Measurements from ENCODE around the gene CEP112.
"Not testable (repeated sequence)": the region's sequence is repeated elsewhere in the genome, so short reads cannot be mapped to it uniquely, and the experiment has no call there.

Gene CEP112

DNA sequence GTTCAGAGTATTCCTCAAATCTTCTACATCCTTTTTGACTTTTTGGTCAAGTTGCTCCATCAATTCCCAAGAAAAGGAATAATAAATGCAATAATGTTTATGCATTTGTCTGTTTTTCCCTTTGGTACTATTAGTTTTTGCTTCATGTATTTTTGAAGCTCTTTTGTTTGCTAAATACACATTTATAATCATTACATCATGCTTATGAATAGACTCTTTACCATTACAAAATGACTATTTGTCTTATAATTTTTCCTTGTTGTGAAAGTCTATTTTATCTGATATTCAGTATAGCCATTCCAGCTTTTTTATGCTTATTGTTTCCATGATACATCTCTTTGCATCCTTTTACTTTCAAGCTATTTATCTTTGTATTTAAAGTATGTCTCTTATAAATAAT lies 41.2 kb downstream of the CEP112 start:
- no peak for FAIRE-seq

- no peak for FAIRE-seq
These were observed 42.4 kb downstream of the CEP112 start for GRCh38 chr17:66149562-66149961.

DNA sequence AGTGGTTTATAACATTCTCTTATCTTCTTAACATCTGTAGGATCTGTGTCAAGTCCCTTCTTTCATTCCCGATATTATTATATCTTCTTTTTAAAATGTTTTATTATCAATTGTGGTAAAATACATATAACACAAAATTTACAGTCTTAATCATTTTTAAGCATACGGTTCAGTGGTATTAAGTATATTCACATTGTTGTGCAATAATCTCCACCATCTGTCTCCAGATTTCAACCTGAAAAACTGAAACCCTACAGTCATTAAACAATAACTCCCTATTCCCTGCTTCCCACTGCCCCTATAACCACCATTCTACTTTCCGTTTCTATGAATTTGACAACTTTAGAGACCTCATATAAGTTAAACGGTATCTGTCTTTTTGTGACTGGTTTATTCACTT lies 45.5 kb downstream of the CEP112 start:
- FAIRE-seq: no peak

DNA sequence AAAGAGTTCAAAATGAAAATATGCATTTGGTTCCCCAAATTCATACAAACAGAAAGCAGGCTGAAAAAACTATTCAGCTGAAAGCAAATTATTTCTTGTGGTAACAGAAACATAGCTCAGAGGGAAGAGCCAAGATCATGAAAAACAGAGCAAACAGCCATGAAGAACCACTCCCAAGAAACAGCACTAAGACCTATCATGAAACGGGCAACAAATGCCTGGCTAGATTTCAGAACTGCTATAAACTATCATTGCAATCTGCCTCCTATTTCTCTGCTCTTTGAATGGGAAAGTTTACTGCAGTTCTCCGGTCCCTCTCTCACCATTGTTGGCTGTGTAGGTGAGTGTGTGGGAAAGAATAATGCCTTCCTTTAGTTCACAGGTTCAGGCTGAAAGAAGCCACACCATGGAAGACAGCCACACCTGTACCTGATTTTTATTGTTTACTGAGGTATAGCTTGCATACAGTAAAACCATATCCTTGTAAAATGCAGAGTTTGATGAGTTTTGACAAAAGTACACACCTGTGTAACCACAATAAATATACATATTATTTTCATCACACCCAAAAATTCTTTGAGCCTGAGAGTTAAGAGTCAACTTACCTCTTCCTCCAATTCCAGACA lies 48.2 kb downstream of the CEP112 start:
- peak; percentile 41 for FAIRE-seq

GRCh38 chr17:66142428-66142827 lies 49.5 kb downstream of the CEP112 start:
- FAIRE-seq: peak; percentile 36

- FAIRE-seq: no peak
These were observed 53.8 kb downstream of the CEP112 start for GRCh38 chr17:66138120-66138519.

DNA sequence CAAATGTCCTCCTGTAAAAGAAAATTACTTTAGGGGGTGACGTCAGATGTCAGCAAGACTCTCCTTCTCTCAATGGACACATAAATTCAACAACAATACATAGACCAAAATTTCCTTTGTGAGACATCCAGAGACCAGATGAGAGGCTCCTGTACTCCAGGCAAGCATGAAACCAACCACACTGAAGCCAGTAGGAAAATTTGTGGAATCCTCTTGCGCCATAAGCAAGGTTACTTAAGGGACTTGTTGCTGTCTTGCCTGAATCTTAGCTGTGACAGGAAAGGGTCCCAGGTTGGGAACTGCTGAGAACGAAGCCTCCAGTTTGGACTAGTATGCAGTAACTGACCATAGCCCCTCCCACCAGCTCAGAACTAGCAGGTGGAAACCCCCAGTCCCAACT lies 56.0 kb downstream of the CEP112 start:
- no peak for FAIRE-seq

- FAIRE-seq: no peak
These were observed 56.7 kb downstream of the CEP112 start for GRCh38 chr17:66135219-66135618.

GRCh38 chr17:66129759-66130158 lies 62.2 kb downstream of the CEP112 start:
- FAIRE-seq: no peak

GRCh38 chr17:66126231-66126630 lies 65.7 kb downstream of the CEP112 start:
- FAIRE-seq: no peak

- no peak for FAIRE-seq
These were observed 68.8 kb downstream of the CEP112 start for GRCh38 chr17:66123163-66123562.

DNA sequence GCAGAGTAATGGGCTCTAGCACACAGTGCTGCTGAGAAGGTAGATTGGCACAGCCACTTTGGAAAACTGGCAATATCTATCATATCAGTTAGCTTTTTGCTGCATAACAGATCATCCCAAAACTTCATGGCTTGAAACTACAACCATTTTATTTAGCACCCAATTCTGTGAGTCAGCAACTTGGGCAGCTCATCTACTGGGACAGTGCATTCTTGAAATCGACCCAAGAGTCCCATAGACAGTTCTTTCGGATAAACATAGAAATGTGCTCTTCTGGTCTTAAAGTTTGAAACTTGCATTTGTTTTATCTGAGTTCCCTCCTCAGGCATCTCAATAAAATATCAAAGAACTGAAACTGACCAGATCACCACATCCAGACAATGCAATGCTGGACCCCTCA lies 76.7 kb downstream of the CEP112 start:
- no peak for FAIRE-seq

DNA sequence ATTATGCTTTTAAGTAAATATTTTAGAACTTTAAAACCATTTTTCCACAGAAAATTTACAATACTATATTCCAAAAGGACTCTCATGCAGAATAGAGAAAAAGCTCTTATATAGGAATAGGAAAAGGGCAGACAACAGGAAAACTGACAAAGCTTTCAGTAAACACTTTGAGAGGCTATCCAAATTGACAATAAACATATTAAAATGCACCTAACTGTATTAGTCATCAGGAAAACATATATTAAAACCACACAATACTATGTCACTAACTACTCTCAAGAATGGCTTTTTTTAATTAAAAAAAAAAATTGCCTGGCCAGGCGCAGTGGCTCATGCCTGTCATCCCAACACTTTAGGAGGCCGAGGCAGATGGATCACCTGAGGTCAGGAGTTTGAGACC lies 77.3 kb downstream of the CEP112 start:
- no peak for FAIRE-seq

DNA sequence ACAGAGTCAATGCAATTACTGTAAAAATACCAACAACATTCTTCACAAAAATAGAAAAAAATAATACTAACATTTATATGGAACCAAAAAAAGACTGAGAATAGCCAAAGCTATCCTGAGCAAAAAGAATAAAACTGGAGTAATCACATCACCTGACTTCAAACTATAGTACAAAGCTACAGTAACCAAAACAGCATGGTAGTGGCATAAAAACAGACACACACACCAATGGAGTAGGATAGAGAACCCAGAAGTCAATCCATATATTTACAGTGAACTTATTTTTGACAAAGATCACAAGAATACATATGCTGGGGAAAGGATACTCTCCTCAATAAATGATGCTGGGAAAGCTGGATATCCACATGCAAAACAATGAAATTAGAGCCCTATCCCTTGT lies 84.2 kb downstream of the CEP112 start:
- no peak for FAIRE-seq

DNA sequence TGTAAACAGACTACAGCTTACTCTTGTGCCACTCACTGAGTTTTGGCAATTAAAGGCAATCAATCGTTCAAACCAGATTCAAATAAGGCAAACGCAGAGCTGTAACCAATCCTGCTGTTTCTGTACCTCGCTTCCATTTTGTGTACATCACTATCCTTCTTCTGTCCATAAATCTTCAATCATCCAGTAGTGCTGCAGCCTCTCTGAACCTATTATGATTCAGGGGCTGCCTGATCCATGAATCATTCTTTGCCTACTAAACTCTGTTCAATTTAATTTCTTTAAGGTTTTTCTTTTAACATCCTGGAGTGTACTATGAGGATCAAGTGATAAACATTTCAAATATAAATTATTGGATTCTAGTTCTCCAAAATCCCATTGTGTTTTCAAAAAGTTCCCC lies 93.9 kb downstream of the CEP112 start:
- FAIRE-seq: no peak

- no peak for FAIRE-seq
These were observed 97.2 kb downstream of the CEP112 start for GRCh38 chr17:66094727-66095126.

GRCh38 chr17:66091445-66092080 lies 100.4 kb downstream of the CEP112 start:
- peak; percentile 98 for FAIRE-seq

DNA sequence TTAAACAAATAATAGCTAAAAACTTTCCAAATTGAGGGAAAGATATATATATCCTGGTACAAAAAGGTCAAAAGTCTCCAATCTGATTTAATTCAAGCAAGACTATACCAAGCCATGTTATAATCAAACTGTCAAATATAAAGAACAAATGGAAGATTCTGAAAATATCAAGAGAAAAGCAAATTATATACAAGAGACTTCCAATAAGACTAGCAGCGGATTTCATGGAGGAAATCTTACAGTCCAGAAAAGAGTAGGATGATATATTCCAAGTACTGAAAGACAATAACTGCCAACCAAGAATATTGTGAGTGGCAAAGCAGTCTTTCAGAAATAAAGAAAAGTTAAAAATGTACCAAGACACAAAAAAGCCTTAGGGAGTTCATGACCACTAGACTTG lies 102.2 kb downstream of the CEP112 start:
- no peak for FAIRE-seq

- no peak for FAIRE-seq
These were observed 103.8 kb downstream of the CEP112 start for GRCh38 chr17:66088173-66088572.

DNA sequence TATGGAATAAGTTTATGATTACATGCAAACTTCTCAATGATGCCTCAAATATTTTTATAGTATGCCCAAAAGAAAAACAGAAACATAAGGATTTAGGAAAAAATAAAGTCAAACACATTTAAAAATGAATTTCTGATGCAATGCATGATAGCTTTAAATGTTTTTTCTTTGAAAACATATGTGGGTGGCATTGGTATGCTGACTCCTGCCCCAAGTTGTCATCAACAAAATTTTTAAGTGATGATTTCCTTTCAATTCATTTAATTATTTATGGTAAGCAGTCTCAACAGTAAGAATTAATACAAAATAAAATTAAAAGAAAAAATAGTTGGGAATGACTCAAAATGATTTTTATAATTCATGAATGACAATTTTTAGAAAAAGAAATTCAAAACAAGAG lies 104.9 kb downstream of the CEP112 start:
- no peak for FAIRE-seq

GRCh38 chr17:66085221-66085620 lies 106.7 kb downstream of the CEP112 start:
- FAIRE-seq: no peak

DNA sequence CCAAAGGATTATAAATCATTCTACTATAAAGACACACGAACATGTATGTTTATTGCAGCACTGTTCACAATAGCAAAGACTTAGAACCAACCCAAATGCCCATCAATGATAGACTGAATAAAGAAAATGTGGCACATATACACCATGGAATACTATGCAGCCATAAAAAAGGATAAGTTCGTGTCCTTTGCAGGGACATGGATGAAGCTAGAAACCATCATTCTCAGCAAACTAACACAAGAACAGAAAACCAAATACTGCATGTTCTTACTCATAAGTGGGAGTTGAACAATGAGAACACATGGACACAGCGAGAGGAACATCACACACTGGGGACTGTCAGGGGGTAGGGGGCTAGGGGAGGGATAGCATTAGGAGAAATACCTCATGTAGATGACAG lies 111.3 kb downstream of the CEP112 start:
- not testable (repeated sequence) for FAIRE-seq

DNA sequence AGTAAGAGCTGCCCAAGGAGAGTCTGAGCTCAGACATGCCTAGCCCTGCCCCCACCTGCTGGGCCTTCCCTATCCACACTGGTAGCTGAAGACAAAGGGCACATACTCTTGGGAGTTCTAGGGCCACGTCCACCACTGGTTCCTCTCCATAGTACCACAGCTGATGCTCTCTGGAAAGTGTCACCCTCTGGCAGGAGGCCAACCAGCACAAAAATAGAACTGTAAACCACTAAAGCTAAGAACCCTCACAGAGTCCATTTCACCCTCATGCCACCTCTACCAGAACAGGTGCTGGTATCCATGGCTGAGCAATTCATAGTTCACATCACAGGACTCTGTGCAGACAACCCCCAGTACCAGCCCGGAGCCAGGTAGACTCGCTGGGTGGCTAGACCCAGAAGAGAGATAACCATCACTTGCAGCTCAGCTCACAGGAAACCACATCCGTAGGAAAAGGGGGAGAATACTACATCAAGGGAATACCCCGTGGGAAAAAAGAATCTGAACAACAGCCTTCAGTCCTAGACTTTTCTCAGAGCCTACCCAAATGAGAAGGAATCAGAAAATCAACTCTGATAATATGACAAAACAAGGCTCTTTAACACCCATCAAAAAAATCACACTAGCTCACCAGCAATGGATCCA lies 115.3 kb downstream of the CEP112 start:
- no peak for FAIRE-seq

DNA sequence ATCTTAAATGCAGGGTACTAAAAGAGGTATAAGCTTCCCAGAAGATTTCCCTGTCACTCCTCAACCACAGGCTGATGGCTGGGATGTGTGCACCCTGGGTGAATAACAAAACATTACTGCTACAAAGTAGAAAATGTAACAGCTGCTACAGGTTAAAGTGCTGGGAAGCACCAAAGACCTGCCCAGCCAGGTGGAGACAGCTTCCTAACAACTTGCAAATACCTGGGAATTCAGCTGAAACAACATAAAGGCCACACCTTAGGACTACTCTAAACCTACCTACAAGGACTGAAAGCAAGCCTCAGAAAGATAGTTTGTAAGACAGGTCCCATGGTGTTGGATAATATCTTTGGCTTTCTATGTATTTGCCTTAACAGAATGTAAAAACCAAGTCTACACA lies 118.5 kb downstream of the CEP112 start:
- no peak for FAIRE-seq

GRCh38 chr17:66063686-66064085 lies 128.2 kb downstream of the CEP112 start:
- no peak for FAIRE-seq
